HG03378 (cell line): ENCODE data around the gene OXT.

Source experiments
- ATAC-seq: cut with Tn5 transposase; IDR thresholded peaks from one replicate; pipeline ENCODE4 v1.9.1; 2021; ENCODE audit warnings: mild to moderate bottlenecking, moderate library complexity; ENCODE audit not compliant: unreplicated experiment

The OXT gene

DNA sequence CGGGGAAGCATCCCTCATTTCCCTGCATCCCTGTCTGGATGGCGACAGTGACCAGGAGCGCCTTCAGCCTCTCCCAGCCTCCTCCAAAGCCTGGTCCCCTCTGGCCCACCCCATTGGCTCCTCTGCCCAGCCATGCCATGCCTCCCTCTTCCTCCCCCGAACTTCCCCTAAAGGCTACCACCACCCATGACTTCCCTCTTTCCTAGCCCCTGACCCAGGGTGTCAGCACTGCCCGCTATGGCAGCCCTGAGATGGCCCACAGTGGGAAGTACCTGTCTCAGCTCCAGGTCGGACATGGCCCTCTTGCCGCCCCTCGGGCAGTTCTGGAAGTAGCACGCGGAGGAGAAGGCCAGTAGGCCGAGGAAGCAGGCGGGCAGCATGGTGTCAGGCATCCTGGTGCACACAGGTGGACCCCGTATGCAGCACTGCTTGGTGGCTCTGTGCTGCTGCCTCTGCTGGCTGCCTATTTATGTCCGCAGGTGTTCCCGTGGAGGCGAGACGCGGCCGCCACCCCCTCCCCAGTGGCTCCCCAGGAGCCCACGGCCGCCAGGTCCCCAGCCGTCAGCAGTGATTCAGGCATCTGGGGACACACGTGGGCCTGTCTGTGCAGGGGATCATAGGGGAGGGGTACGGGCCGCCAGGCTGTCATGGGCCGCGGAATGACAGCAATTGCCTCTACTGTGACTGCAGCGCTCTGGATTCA is 13.0 kb downstream of the OXT start, which contains the start of gene AVP:
AVP (minus strand) TSS at position 442 of the 703 bp plus-strand sequence; CDS start at position 392, 50 bp downstream.
- no peak for ATAC-seq

DNA sequence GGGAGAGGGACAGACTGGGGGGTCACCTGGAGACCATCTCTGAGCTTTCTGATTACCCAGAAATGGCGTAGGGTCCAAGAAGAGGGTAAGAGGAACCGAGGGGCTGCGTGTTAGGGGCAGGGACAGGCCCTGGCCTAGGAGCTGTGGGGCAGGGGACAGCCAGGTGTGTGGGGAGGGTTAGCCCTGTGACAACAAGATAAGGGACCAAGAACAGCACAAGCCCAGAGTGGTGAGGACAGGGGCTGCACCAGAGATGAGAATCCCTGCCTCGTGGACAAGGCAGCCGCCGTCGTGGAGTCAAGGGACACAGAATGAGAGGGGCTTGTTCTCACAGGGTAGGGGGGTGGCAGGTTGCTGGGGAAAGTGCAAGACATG is 13.6 kb downstream of the OXT start:
- ATAC-seq, result no peak

DNA sequence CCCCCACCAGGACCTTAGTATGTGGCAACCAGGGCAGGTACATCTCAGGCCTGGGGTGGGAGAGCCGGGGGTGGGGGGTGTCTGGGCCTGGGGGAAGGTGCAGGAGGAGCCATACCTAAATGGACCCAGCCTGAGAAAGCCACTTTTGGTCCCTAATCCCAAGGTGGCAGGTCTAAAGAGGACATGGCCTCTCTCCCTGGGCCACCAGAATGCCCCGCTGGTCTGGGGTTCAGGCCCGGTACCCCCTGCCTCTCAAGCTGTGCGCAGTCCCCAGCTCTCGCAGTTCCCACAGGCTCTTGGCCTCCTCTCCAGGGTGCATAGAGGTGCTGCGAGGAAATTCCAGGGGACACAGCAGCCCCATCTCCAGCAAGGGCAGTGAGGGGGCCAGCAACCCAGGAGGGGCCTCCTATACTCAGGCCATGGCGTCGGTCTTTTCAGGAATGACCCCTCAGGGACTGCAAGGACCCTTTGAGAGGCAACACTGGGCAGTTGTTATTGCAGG is 14.2 kb downstream of the OXT start:
- ATAC-seq, result no peak

DNA sequence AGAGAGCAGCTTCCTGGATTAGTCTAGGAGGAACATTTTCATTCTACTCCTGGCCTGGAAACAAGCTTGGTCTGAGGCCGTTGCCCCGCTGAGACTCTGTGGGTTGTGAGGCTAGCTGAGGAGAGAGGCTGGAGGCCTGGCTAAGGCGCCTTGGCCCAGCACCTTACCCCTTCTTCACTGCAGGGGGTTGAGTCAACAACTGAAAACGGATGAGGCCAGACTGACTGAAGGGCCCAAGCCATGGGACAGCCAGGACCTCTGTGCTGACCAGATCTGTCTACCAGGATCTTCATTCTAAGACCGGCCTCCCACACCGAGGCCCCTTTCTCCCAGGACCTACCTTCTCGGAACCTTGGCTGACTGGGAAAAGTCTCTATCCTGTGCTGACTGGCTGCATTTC is 16.6 kb downstream of the OXT start:
- no peak for ATAC-seq

DNA sequence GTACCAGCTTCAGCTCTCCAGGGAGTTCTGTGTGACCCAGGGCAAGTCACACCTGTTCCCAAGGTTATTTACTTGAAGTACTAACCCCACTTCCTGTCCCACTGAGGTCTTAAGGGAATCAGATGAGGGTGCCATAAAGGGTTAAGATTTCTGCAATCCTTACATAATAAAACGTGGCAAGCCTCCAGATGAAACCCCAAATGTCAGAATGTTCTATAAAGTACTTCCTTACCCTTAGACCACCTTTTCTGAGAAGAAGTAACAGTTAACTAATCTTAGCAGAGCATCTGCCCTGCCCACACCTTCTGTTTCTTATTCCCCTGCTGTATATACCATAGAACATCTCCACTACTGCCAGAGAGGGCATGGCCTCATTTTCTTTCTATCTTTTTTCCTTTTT is 19.1 kb downstream of the OXT start:
- ATAC-seq, result no peak

DNA sequence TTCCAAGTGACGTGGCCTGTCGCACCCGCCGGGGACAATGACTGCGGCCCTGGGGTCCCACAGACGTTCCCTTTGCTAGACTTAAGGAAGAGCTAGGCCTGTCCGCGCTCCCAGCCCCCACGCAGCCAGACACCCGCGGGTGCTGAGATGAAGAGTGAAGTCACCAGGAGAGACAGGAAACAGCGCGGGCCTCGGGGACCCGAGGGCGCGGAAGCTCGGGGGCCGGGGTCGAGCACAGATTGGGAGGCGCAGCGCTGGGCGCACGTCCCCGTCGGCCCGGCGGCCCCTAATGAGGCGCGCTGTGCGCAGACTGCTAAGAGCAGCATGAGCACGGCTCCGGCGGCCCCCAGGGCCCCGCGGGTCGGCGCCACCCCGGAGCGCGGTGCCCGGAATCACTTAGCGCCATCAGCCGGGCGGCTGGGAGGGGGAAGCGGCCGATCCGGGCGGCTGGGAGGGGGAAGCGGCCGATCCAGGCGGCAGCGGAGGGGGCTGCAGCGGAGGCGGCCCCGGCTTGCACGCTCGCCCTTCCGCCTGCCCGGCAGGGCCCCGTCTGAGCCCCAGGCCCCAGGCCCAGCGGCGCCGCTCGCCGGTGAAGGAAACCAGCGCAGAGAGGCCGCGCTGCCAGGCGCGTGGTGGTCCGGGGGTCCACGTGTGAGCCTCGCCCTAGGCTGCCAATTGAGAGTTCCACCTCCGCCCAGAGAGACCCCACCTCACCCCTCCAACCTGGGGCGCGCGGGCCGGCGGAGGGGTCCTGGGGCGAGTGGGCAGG is 21.4 kb downstream of the OXT start:
- ATAC-seq, result no peak

DNA sequence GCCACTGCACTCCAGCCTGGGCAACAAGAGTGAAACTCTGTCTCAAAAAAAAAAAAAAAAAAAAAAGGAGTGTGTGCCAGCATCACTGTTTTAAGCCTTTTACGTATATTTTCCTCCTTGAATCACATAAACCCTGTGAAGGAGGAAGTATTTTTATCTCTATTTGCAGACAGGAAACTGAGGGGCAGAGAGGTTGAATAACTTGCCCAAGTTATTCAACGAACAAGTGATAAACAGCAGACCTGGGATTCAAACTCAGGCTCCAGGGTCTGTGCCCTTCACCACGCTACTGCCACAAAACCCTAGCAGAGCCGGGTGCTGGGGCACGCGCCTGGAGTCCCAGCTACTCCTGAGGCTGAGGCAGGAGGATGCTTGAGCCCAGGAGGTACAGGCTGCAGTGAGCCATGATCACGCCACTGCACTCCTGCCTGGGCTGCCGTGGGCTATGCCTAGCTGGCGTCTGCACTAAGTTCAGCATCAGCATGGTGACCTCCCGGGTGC is 22.5 kb downstream of the OXT start:
- no peak for ATAC-seq

DNA sequence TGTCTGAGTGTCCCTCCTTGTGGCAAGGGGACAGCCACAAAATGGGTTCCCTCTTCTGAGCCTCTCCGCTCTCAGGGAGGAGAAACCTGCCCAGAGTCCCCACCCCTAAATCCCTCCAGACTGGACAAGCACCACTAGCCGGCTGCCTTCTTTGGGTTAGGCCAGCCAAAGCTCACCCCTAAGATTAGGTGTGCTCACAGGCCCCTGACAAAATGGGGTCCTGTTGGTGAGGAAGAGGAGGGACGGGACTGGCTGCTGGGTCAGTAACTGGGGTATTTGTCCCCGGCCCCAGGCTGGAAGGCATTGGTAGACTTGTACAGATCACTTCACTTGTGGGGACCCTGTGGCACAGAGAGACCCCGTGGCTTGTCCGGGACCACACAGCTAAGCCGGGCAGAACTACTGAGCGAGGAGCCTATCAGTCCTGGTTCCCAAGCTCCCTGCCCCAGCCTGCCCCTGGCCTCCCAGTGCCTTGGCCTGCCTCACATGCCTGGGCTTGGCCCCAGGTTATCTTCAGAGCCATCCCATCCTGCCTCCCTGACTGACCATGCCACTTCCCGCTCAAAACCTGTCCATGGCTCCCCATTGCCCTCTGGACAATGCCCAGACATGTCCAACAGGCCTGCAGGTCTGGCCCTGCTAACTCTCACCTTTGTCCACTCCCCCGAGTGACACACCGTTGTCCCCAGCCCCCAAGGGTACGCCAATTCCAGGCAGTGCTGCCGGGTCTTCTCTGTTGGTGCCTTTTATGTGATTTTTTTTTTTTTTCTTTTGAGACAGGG is 23.6 kb downstream of the OXT start:
- ATAC-seq, result no peak

DNA sequence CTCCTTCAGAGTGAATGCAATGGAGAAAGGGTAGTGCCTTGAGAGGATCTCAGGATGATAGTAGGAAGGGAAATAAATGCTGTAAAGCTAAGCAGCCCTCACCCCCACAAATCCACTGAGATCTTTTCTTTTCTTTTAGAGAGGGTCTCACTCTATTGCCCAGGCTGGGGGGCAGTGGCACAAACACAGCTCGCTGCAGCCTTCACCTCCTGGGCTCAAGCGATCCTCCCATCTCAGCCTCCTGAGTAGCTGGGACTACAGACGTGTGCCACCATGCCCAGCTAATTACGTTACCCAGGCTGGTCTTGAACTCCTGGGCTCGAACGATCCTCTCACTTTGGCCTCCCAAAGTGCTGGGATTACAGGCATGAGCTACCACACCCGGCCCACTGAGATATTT is 29.1 kb downstream of the OXT start:
- ATAC-seq, result no peak

DNA sequence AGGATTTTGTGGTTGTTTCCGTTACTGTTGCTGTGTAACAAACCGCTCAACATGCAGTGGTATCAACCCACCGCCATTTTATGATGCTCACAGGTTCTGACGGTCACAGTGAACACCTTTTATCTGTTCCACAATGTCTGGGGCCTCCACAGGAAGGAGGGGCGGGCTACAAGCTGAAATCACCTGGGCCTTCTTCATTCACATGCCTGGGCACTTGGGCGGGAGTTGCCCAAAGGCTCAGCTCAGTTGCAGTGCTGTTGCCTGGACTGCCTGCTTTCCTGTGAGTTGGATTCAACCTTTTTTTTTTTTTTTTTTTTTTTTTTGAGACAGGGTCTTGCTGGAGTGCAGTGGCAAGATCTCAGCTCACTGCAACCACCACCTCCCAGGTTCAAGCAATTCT is 29.8 kb downstream of the OXT start:
- no peak for ATAC-seq

DNA sequence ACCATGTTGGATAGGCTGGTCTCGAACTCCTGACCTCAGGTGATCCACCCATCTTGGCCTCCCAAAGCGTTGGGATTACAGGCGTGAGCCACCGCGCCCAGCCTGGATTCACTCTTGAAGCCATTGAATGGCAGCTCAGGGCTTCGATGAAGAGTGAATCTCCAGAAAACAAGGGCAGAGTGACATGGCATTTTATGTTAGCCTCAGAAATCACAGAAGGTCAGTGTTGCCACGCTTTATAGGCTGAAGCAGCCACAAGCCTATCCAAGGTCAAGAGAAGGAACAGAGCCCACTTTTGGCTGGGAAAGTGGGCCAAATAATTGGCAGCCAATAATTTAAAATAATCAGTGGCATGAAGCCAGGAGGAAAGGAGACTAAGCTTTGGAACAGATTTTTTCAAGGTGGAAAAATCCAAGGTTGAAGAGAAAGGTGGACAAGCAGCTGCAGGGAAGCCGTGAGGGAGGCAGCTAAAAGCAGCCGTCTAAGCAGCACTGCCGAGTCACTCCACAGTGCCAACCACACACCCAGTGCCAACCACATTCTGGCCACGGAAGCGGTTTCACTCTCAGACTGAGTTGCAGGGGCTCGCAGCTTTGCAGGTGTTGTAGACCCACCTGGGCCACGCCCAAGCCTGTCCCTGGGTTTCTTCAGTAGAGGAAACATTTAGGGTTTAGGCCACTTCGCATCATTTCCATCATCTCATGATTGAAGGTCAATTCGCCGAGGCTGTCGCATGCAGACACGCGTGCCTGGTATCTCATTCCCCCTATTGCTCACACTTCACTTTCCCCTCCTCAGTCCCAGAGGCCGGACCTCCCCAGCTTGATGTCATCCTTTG is 30.5 kb downstream of the OXT start:
- no peak for ATAC-seq

DNA sequence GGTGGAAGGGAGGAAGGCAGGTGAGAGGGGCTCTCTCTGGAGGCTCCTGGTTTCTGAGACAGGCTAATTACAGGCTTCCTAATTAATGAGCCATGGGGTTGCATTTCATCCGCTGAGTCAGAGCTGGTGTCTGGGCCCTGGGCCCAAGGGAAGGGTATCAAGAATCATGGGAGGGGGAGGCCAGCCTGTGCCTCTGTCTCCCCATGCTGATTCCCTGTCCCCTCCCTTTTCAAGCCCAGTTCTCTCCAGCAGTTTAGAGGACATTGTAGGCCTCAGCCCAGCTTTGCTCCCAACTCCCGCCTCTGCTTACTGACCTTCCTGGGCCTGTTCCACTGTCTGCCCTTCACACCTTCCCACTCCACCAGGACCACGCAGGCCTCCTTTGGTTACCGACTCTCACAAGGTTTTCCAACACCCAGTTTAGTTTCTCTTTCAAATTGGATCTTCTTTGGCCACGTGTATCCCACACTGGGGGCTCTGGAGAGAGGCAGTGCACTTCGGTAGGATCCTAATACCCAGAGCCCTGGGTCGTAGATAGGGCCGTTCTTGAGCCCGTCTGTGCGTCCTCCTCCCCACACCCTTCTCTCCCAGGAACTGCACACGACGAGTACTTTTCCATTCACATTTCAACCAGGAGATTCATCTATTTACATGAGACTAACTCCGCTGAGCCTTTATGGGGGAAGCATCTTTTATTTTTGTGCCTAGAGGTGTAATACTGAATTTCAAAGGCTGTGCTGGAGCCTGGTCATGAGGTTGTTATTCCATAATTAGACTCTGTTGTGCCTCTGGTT is 31.4 kb downstream of the OXT start:
- ATAC-seq, result no peak

DNA sequence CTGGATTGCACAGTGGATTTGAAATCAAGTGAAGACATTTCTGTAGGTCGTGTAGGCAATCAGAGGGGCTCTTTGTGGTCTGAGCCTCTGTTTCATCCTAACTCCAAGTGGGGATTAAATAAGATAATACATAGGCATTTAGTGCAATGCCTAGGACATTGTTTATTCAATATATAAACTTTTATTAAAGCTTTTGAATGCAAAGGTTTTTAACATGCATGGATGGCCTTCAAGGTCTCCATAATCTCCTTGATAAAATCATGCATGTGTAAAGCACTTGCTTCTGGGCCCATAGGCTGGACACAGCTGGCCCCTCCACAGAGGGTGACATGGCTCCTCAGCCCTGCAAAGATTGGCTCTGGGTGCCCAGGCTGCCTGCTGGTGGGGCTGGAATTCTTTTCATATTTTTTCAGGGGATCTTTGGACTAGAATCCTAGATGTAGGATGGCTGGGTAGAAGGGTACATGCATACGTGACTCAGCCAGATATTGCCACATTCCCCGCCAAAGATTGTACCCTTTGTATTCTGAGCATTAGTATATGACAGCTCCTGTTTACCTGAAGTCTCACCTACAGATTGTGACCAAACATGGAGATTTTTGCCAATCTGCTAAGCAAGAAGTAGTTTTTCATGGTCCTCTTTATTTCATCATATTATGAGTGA is 32.1 kb downstream of the OXT start:
- no peak for ATAC-seq

DNA sequence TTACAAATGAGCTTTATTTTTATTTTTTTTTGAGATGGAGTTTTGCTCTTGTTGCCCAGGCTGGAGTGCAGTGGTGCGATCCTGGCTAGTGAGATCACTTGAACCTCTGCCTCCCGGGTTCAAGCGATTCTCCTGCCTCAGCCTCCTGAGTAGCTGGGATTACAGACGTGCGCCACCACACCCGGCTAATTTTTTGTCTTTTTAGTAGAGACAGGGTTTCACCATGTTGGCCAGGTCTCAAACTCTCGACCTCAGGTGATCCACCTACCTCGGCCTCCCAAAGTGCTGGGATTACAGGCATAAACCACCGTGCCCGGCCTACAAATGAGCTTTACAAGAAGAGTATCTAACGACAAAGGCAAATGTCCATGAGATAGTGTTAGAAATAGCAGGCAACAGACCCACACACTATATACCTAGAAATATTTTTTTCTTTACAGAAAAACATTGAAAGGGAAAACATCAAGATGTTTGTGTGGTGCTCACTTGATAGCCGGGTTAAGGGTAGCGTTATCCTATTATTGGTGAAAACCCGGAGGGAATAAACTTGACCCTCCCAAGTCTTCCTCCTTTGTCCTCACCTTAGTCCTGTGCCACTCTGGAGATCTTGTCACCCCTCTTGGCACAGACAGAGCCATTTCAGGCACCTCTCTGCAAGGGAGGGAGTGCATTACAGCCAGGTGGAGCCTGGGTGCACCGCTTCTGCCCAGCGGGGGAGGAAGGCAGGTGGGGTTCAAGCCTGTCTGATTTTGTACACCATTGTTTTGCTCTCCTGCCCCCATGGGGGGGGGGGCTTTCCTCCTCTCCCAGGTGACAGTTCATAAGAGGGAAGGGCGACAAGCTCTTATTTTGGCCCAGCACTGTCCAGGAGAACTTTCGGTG is 34.1 kb downstream of the OXT start:
- ATAC-seq, result no peak

DNA sequence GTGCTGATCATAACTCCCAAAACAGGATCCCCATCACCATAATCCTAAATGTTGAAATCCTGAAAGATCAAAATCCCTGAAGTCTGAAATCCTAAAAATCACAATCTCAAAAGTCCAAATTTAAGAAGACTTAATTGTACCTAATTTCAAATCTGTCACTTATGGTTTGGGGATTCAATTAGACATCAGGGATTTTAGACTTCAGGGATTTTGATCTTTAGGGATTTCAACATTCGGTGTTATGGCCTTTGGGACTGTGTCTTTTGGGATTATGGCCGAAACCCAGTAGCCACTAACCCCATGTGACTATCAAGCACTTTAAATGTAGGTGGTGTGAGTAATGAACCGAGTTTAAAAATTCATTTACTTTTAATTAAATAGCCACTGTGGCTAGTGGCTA is 34.8 kb downstream of the OXT start:
- no peak for ATAC-seq

DNA sequence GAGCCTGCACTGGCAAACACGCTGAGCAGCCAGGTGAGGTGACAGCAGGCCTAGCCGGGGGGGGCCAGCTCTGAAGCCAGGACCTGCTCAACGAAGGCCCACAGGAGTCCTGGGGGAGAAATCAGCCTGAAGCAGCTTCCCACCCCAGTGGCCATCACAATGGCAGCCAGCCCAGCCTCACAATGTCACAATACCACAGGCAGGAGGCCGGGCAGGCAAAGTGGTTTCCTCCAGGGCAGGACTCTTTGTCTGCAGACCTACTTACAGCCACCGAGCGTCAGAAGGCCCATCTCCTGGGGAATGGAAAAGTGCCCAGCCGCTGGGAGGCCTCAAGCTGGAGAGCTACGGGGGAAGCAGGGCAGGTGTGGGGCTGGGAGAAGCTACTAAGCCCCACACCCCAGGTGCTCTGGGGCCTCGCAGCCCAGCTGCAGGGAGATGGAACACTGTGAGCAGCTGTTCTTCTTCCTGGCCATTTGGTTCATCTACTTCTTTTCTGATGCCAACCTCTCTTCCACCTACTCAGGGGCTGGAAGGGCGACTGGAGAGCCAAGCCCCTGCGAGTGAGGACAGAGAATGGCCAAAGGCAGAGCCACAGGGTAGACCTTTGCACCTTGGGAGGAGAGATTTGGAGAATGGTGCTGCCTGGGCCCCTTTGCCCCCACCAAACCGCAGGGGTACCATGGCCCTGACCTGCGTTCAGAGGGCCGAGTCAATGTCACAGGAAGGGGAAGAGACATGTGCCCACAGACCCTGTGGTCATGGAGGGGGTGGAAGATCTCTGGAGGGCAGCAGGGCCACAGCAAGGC is 35.4 kb downstream of the OXT start:
- ATAC-seq, result no peak

DNA sequence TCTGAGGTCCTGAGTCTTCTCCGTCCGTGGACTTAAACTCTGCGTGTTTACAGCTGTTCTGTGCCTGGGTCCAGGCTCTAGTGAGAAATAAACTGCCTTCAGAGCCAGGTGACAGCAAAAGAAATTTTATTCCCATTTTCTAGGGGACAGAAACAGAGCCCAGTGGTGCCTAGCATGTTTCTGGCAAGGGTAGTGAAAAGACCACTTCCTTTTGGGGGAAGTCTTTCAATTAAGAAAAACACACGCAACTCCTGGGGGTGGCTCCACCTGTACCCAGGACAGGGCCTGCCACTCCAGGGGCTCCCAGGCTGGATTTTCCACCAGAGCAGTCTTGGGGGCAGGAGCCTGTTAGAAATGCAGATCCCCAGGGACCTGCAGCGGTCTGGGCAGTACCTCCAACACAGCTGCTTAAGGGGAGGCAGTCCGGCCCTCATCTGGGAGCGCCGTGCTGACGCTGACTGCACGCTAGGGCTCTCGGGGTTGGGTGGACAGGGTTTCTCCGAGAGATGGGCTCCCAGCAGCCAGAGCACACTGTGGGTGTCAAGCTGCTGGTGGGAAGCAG is 36.1 kb downstream of the OXT start:
- no peak for ATAC-seq
